A549 (cell line): ENCODE measurements around the gene SSR1. TPM values are rescaled to one million over a fixed set of nuclear protein-coding genes. Genes with fewer than 3 reads are reported as not detected.
"Not testable (repeated sequence)": the region's sequence is repeated elsewhere in the genome, so short reads cannot be mapped to it uniquely, and the experiment has no call there.

Experiments
- ATAC-seq, 2 experiments: fragments of 200-7000 bp in 1 of 2; fragments of >200 bp in 1 of 2; cut with Nextera tagmentation in 1 of 2; cut with Tn5 transposase in 1 of 2; 3 replicates each; pipeline versions ENCODE4 v1.8.0 to v1.9.1; 2018 to 2020; ENCODE audit warnings: mild to moderate bottlenecking in 1 of 2, moderate library complexity in 1 of 2
- CTCF ChIA-PET: fragments of 300-600 bp; sonication (Branson Sonifier 250); formaldehyde crosslinking; extraction: SDS; loops from one replicate; lab custom pipeline; 2021; ENCODE audit warnings: antibody characterized with exemption, inconsistent platforms; lab: Yijun Ruan, JAX
- POLR2A ChIA-PET: fragments of 350-600 bp; formaldehyde crosslinking; extraction: SDS; loops from one replicate; lab custom pipeline; 2021; ENCODE audit warnings: antibody characterized with exemption, inconsistent platforms; lab: Yijun Ruan, JAX
- DNase-seq, 2 experiments: peaks; one replicate each; pipeline versions ENCODE4 v3.0.0 to v3.0.0-alpha.2; 2011 to 2016; ENCODE audit warnings: low read depth in 1 of 2, low spot score in 1 of 2
- FAIRE-seq: peaks from 2 replicates; lab custom pipeline; 2011; peaks lifted over from hg19 to GRCh38; lab: Jason Lieb, UNC
- H3K27ac ChIP-seq, 2 experiments: fragments of >200 bp; sonication (Bioruptor Twin); formaldehyde crosslinking; 3 replicates each; pipeline ENCODE4 v1.5.1; 2016 to 2017
- H3K4me1 ChIP-seq: fragments of >200 bp; sonication (Bioruptor Twin); formaldehyde crosslinking; 3 replicates; pipeline ENCODE4 v1.6.1; 2016
- H3K4me2 ChIP-seq: fragments of >200 bp; sonication (Bioruptor Twin); formaldehyde crosslinking; 3 replicates; pipeline ENCODE4 v1.6.1; 2016
- H3K4me3 ChIP-seq: fragments of >200 bp; sonication (Bioruptor Twin); formaldehyde crosslinking; 3 replicates; pipeline ENCODE4 v1.5.1; 2016
- H3K9me3 ChIP-seq: fragments of >200 bp; sonication (Bioruptor Twin); formaldehyde crosslinking; 3 replicates; pipeline ENCODE4 v1.6.1; 2016
- CEBPB ChIP-seq, 2 experiments: fragments of >200 bp in 1 of 2; sonication (Bioruptor Twin) in 1 of 2; formaldehyde crosslinking in 1 of 2; IDR thresholded peaks; 2 replicates each; pipeline ENCODE4 v1.6.1; 2012 to 2016
- EHF ChIP-seq: fragments of 250-450 bp; sonication (Bioruptor Pico); IDR thresholded peaks from 2 replicates; pipeline ENCODE4 v1.5.0; 2020; ENCODE audit warnings: mild to moderate bottlenecking
- ESRRA ChIP-seq: fragments of 150-350 bp; IDR thresholded peaks from 2 replicates; pipeline ENCODE4 v1.6.1; 2014; ENCODE audit warnings: mild to moderate bottlenecking, low read length, borderline replicate concordance
- HEYL ChIP-seq: fragments of 250-450 bp; sonication (Bioruptor Pico); IDR thresholded peaks from 2 replicates; pipeline ENCODE4 v1.8.0; 2021; ENCODE audit warnings: mild to moderate bottlenecking, moderate library complexity
- HMGXB4 ChIP-seq: fragments of 250-450 bp; sonication (Bioruptor Pico); IDR thresholded peaks from 2 replicates; pipeline ENCODE4 v1.5.0; 2021; ENCODE audit warnings: mild to moderate bottlenecking, moderate library complexity, borderline replicate concordance
- KDM5A ChIP-seq: fragments of 200-600 bp; sonication (generic); IDR thresholded peaks from 2 replicates; pipeline ENCODE4 v1.6.1; 2016; ENCODE audit warnings: antibody characterized with exemption, mild to moderate bottlenecking
- NR3C1 ChIP-seq: fragments of >200 bp; sonication (Bioruptor Twin); formaldehyde crosslinking; IDR thresholded peaks from 3 replicates; pipeline ENCODE4 v1.6.1; 2017
- POLR2AphosphoS2 ChIP-seq: conservative IDR thresholded peaks from 2 replicates; pipeline ENCODE4 v1.6.1; 2012; ENCODE audit warnings: low read length, improper control_type of control experiment, inconsistent platforms
- RARB ChIP-seq: fragments of 250-450 bp; sonication (Bioruptor Pico); IDR thresholded peaks from 2 replicates; pipeline ENCODE4 v1.8.0; 2021; ENCODE audit warnings: mild to moderate bottlenecking, moderate library complexity
- TFCP2L1 ChIP-seq: fragments of 250-450 bp; sonication (Bioruptor Pico); IDR thresholded peaks from 2 replicates; pipeline ENCODE4 v1.5.0; 2021; ENCODE audit warnings: mild to moderate bottlenecking
- TP53 ChIP-seq: fragments of 250-450 bp; sonication (Bioruptor Pico); IDR thresholded peaks from 2 replicates; pipeline ENCODE4 v1.5.0; 2021; ENCODE audit warnings: mild to moderate bottlenecking, moderate library complexity
- USF2 ChIP-seq: fragments of 450-650 bp; IDR thresholded peaks from 2 replicates; pipeline ENCODE4 v1.6.1; 2014; ENCODE audit warnings: antibody characterized with exemption
- WGBS: methylation state at CpG from one replicate; pipeline ENCODE4 v1.1.6; 2017; ENCODE audit errors: missing lambda C conversion rate; 5-methylcytosine and 5-hydroxymethylcytosine counted together
- polyA plus RNA-seq, 4 experiments: library from polyadenylated mRNA; depleted of rRNA in 3 of 4; stranded (reverse); fragments of >200 nt; fragmentation: RNase III in 1 of 4; extraction: RNeasy Plus Mini Kit Qiagen cat#74134 plus additional on column Dnase treatment in 1 of 4; gene quantifications; 2 replicates in 3 of 4; 3 replicates in 1 of 4; pipeline ENCODE4 v1.2.3, GENCODE V29; 2011 to 2017

SSR1 gene
- polyA plus RNA-seq, 2 of the 4 experiments (the other 2 are of a cell fraction): 84.8 to 201 TPM

GRCh38 chr6:7316658-7317533 lies 3.9 kb upstream of the SSR1 start:
- H3K27ac ChIP-seq: no peak overlapping the region
- H3K9me3 ChIP-seq: no peaks in the 10 kb centered on the region
- no peak overlapping the region for H3K4me3 ChIP-seq
- ATAC-seq: no peak
- ChIA-PET CTCF (interaction anchor here (2.5 kb wide), 1 partner anchor 41 kb away, joined by 9 read pairs; no protein-coding TSS in a partner anchor), POLR2A (interaction anchor here (1.3 kb wide), 1 partner anchor 73 kb away, joined by 4 read pairs; the partner anchor contains the start of genes CAGE1 and RIOK1)
- H3K4me2 ChIP-seq: no peak overlapping the region
- H3K4me1 ChIP-seq: peaks cover 5% of the 10 kb centered on the region; the same call in 1 of the 3 replicates
- TF ChIP-seq HMGXB4: no peak
- TF ChIP-seq TFCP2L1: no peak
- no peak for TF ChIP-seq POLR2AphosphoS2
- DNase-seq: no peak
- no CpG with 5 or more reads among the region's 41 CpGs for WGBS
- FAIRE-seq: no peak

- no peak for ATAC-seq
- 88% methylated on average over 6 of the region's 6 CpGs for WGBS
Observed at GRCh38 chr6:7315948-7316365, 3.0 kb upstream of the SSR1 start.

GRCh38 chr6:7315087-7315947 lies 2.3 kb upstream of the SSR1 start:
- WGBS: 76% methylated on average over 6 of the region's 34 CpGs
- ChIA-PET POLR2A (interaction anchor here (0.5 to 1.4 kb wide), 2 partner anchors 74 to 77 kb away, joined by 3 read pairs; partner anchors contain the start of genes CAGE1 and RIOK1), CTCF (interaction anchor here (0.5 to 0.8 kb wide), 2 partner anchors 16 to 39 kb away, joined by 3 read pairs; no protein-coding TSS in a partner anchor)
- H3K4me2 ChIP-seq, H3K9me3 ChIP-seq, H3K27ac ChIP-seq, ATAC-seq, H3K4me3 ChIP-seq, FAIRE-seq, DNase-seq: not testable (repeated sequence)
- H3K4me1 ChIP-seq: peaks cover 17% of the 10 kb centered on the region

More at GRCh38 chr6:7315948-7316365, 3.0 kb upstream of the SSR1 start:
- Histone ChIP-seq H3K4me2 (no peak overlapping the region), H3K4me1 (peaks cover 11% of the 10 kb centered on the region), H3K27ac (no peak overlapping the region), H3K4me3 (no peak overlapping the region), H3K9me3 (no peaks in the 10 kb centered on the region)
- DNase-seq (no peak), FAIRE-seq (no peak)
- ChIA-PET POLR2A (interaction anchor here (1.3 kb wide), 1 partner anchor 74 kb away, joined by 4 read pairs; the partner anchor contains the start of genes CAGE1 and RIOK1), CTCF (interaction anchor here (0.5 to 2.5 kb wide), 2 partner anchors 16 to 40 kb away, joined by 3 to 9 read pairs; no protein-coding TSS in a partner anchor)
- TF ChIP-seq HMGXB4: no peak
- no peak for TF ChIP-seq USF2
- no peak for TF ChIP-seq CEBPB (IDR thresholded peaks at IDR 0.05)
- TF ChIP-seq ESRRA: no peak
- no peak for TF ChIP-seq EHF (CRISPR knock-in tag)
- TF ChIP-seq HEYL (CRISPR knock-in tag): no peak
- no peak for TF ChIP-seq RARB (CRISPR knock-in tag)
- TF ChIP-seq TP53 (CRISPR knock-in tag): no peak
- TF ChIP-seq KDM5A: no peak
- TF ChIP-seq NR3C1: no peak
